Stimulated activated naive B cell treated with anti-CD40 and anti-IgM and Interleukin-4, amounts not matched to agents 10 μg/mL and 1 μg/mL and 100 μg/mL, for 72 hours (primary cell): Measurements from ENCODE around the gene SPRR2A.
"Not testable (repeated sequence)": the region's sequence is repeated elsewhere in the genome, so short reads cannot be mapped to it uniquely, and the experiment has no call there.

Experiments
- ATAC-seq, 2 donors: fragments of 150-1000 bp; cut with Tn5 transposase; replicated peaks; 2 replicates each; pipeline ENCODE4 v1.10.0; 2021; ENCODE audit warnings: moderate library complexity in 1 of 2
- DNase-seq: peaks from one replicate; pipeline ENCODE4 v3.0.0; 2021
- H3K27ac Mint-ChIP-seq: one replicate; pipeline ENCODE4 v1.8.0; 2022; ENCODE audit warnings: mild to moderate bottlenecking, mixed read lengths
- H3K27me3 Mint-ChIP-seq, 2 donors: one replicate each; pipeline ENCODE4 v1.8.0; 2022; ENCODE audit warnings: mixed read lengths in 2 of 2
- H3K36me3 Mint-ChIP-seq, 2 donors: one replicate each; pipeline ENCODE4 v1.8.0; 2022; ENCODE audit warnings: mixed read lengths in 2 of 2, mild to moderate bottlenecking in 1 of 2
- H3K4me1 Mint-ChIP-seq, 2 donors: one replicate each; pipeline ENCODE4 v1.8.0; 2022; ENCODE audit warnings: mixed read lengths in 2 of 2, mild to moderate bottlenecking in 1 of 2
- H3K4me3 Mint-ChIP-seq, 2 donors: one replicate each; pipeline ENCODE4 v1.8.0; 2022; ENCODE audit warnings: mild to moderate bottlenecking in 2 of 2, mixed read lengths in 2 of 2, moderate library complexity in 1 of 2
- H3K9me3 Mint-ChIP-seq, 2 donors: one replicate each; pipeline ENCODE4 v1.8.0; 2022; ENCODE audit warnings: mixed read lengths in 2 of 2, mild to moderate bottlenecking in 1 of 2

The SPRR2A gene

DNA sequence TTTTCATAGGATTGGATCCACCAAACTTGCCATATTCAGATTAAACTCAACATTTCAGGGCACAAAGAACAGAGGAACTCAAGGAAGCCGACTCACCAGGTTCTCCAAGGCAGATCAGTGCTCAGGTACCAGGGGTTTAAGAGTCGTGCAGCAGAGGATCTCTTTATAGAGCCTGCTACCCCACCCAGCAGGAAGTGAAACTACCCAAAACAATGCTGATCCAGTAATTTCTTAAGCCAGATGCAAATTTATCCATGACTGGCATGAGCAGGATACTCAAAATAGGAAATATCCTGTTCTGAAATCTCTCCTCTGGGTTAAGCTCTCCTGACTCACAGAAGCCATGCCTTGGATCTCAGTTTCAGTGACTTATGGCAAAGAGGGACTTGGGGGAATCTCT, at the start of gene SPRR2A:
Gene SPRR2A, minus strand, starts transcription at position 138 of the 400 bp plus-strand sequence. CDS start 777 bp downstream, outside the sequence.
- H3K36me3 Mint-ChIP-seq = no peaks in the 10 kb centered on the region
- no peak for ATAC-seq
- no peak within 1 kb of the TSS for H3K4me3 Mint-ChIP-seq
- H3K9me3 Mint-ChIP-seq = peaks cover 5 to 11% of the 10 kb centered on the region in 2 donors
- H3K27ac Mint-ChIP-seq = no peak within 1 kb of the TSS
- no peak for DNase-seq
- H3K27me3 Mint-ChIP-seq = peaks cover 44 to 45% of the 10 kb centered on the region in 2 donors
- H3K4me1 Mint-ChIP-seq = no peaks in the 10 kb centered on the region

DNA sequence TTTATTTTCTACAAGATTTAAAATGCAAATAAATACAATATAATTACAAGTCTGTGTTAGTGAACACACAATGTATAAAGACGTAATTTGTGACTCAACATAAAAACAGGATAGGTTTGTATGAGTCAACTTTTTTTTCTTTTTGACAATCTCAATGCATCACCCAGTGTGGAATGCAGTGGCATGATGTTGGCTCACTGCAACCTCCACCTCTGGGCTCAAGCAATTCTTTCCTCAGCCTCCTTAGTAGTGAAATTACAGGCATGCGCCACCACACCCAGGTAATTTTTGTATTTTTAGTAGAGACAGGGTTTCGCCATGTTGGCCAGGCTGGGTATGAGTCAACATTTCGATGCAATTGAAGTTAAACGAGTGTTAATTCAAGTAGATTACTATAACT, 42.9 kb upstream of the SPRR2A start:
- no peaks in the 10 kb centered on the region for H3K4me1 Mint-ChIP-seq
- no peak overlapping the region for H3K4me3 Mint-ChIP-seq
- peaks cover 20 to 35% of the 10 kb centered on the region in 2 donors for H3K27me3 Mint-ChIP-seq
- peaks cover 3 to 4% of the 10 kb centered on the region in 2 donors for H3K9me3 Mint-ChIP-seq
- no peaks in the 10 kb centered on the region for H3K36me3 Mint-ChIP-seq
- no peak overlapping the region for H3K27ac Mint-ChIP-seq
- ATAC-seq (no peak), DNase-seq (no peak)

DNA sequence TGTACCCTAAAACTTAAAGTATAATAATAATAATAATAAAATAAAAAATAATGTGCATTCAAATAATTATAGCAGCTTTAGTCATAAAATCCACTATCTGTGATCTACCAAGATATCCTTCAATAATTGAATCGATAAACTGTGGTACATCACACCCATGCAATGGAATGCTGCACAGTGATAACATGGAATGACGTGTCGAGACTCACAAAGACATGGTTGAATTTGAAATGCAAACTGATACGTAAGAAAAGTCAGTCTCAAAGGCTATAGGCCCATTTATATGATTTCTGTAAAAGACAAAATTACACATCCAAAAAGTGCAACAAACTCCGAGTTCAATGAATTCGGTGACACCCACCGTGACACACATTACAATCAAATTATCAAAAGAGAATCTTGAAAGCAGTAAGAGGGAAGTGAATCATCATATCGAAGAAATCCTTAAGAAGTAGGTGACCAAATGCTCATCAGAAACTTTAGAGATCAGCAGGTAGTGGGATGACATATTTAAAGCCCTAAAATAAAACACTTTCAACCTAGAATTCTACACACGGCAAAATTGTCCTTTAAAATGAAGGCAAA, 42.2 kb upstream of the SPRR2A start:
- no peak overlapping the region for H3K4me3 Mint-ChIP-seq
- H3K4me1 Mint-ChIP-seq = no peaks in the 10 kb centered on the region
- H3K27me3 Mint-ChIP-seq = peaks cover 20 to 31% of the 10 kb centered on the region in 2 donors
- DNase-seq (no peak), ATAC-seq (no peak)
- no peak overlapping the region for H3K27ac Mint-ChIP-seq
- H3K9me3 Mint-ChIP-seq = peaks cover 2 to 3% of the 10 kb centered on the region in 2 donors
- no peaks in the 10 kb centered on the region for H3K36me3 Mint-ChIP-seq

DNA sequence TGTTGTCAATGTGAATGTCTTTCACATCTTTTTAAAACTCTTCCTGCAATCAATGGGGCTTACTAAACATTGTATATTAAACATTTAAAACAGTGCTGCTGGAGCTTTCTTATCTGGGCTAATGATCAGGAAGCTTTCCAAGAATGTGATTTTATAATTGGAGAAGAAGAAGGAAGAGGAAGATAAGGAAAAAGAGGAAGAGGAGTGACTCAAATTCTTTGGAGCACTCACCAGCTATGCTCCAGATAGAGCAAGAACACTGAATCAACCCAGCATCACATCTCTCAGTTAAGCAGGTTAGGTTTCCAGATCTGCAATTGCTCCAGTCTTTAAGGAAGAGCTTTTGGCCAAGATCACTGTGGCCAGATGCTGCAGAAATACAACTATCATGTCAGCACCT, 38.5 kb upstream of the SPRR2A start:
- Mint-ChIP-seq H3K27me3 (peaks cover 13 to 15% of the 10 kb centered on the region in 2 donors), H3K27ac (no peak overlapping the region), H3K4me1 (no peaks in the 10 kb centered on the region), H3K36me3 (no peaks in the 10 kb centered on the region), H3K4me3 (no peak overlapping the region), H3K9me3 (no peaks in the 10 kb centered on the region)
- no peak for ATAC-seq
- no peak for DNase-seq

DNA sequence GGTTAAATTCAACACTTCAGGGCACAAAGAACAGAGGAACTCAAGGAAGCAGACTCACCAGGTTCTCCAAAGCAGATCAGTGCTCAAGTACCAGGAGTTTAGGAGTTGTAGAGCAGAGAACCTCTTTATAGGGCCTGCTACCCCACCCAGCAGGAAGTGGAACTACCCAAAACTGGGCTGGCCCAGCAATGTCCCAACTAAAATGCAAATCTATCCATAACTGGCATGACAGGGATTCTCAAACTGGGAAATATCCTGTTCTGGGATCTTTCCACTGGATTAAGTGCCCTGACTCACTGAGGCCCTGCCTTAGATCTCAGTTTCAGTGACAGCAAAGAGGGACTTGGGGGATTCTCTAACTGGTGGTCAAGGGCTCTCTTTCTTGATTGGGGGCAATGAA, 37.1 kb upstream of the SPRR2A start, which contains the start of gene SPRR2E:
Gene SPRR2E, minus strand, starts transcription at position 101 of the 400 bp plus-strand sequence. CDS start 775 bp downstream, outside the sequence.
- Mint-ChIP-seq H3K4me3 (no peak within 1 kb of the TSS), H3K9me3 (peaks cover 0 to 1% of the 10 kb centered on the region in 2 donors), H3K27ac (no peak within 1 kb of the TSS), H3K36me3 (no peaks in the 10 kb centered on the region), H3K4me1 (no peaks in the 10 kb centered on the region), H3K27me3 (peaks cover 9 to 17% of the 10 kb centered on the region in 2 donors)
- ATAC-seq (no peak), DNase-seq (no peak)

GRCh38 chr1:153087652-153088051, 30.3 kb upstream of the SPRR2A start:
- Mint-ChIP-seq H3K4me1 (no peaks in the 10 kb centered on the region), H3K27ac (no peak overlapping the region), H3K27me3 (peaks cover 24 to 58% of the 10 kb centered on the region in 2 donors), H3K36me3 (no peaks in the 10 kb centered on the region), H3K9me3 (peaks cover 0 to 7% of the 10 kb centered on the region in 2 donors), H3K4me3 (no peak overlapping the region)
- no peak for DNase-seq
- ATAC-seq = no peak

GRCh38 chr1:153081736-153082135, 24.4 kb upstream of the SPRR2A start:
- Mint-ChIP-seq H3K27ac (no peak overlapping the region), H3K9me3 (peaks cover 9 to 12% of the 10 kb centered on the region in 2 donors), H3K4me1 (no peaks in the 10 kb centered on the region), H3K36me3 (no peaks in the 10 kb centered on the region), H3K4me3 (no peak overlapping the region), H3K27me3 (peaks cover 24 to 50% of the 10 kb centered on the region in 2 donors)
- DNase-seq (no peak), ATAC-seq (no peak)

DNA sequence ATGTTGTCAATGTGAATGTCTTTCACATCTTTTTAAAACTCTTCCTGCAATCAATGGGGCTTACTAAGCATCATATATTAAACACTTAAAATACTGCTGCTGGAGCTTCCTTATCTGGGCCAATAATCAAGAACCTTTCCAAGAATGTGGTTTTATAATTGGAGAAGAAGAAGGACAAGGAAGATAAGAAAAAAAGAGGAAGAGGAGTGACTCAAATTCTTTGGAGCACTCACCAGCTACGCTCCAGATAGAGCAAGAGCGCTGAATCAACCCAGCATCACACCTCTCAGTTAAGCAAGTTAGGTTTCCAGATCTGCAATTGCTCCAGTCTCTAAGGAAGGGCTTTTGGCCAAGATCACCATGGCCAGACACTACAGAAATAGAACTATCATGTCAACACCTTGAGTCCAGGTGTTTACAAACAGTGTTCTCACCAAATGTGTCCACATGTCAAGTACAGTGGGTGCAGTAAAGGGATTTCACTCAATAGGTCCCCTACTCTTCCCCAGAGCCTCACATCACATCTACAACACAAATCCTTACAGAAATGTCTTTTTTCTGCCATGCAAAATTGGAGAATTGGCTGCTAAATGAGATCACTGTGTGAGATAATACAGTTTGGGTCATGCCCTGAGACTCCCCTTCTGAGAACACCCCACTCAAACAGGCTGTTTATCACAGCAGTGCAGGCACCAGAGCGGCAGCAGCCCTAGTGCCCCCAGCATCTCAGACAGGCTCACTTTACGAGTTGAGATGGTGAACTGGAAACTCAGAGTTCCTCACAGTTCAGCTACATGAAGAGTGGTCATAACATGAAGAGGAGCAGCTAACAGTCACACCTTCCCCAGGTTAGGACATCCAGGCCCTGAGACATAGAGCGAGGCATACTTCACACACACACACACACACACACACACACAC, 15.8 kb upstream of the SPRR2A start:
- DNase-seq (no peak), ATAC-seq (no peak)
- H3K4me3 Mint-ChIP-seq = no peak overlapping the region
- H3K9me3 Mint-ChIP-seq = peaks cover 0 to 2% of the 10 kb centered on the region in 2 donors
- H3K36me3 Mint-ChIP-seq = no peaks in the 10 kb centered on the region
- H3K27ac Mint-ChIP-seq = no peak overlapping the region
- no peaks in the 10 kb centered on the region for H3K4me1 Mint-ChIP-seq
- peaks cover 13 to 24% of the 10 kb centered on the region in 2 donors for H3K27me3 Mint-ChIP-seq

DNA sequence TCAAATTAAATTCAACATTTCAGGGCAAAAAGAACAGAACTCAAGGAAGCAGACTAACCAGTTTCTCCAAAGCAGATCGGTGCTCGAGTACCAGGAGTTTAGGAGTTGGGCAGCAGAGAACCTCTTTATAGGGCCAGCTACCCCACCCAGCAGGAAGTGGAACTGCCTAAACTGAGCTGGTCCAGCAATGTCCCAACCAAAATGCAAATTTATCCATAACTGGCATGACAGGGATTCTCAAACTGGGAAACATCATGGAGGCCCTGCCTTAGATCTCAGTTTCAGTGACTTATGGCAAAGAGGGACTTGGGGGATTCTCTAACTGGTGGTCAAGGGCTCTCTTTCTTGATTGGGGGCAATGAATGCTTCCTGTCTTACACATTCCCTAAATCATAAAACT, 14.2 kb upstream of the SPRR2A start, which contains the start of gene SPRR2B:
Gene SPRR2B, minus strand, starts transcription at position 101 of the 400 bp plus-strand sequence. CDS start 772 bp downstream, outside the sequence.
- Mint-ChIP-seq H3K27me3 (peaks cover 22 to 38% of the 10 kb centered on the region in 2 donors), H3K4me1 (no peaks in the 10 kb centered on the region), H3K9me3 (peaks cover 0 to 5% of the 10 kb centered on the region in 2 donors), H3K4me3 (no peak within 1 kb of the TSS), H3K27ac (no peak within 1 kb of the TSS), H3K36me3 (peaks cover 0 to 3% of the 10 kb centered on the region in 2 donors)
- no peak for DNase-seq
- no peak for ATAC-seq

DNA sequence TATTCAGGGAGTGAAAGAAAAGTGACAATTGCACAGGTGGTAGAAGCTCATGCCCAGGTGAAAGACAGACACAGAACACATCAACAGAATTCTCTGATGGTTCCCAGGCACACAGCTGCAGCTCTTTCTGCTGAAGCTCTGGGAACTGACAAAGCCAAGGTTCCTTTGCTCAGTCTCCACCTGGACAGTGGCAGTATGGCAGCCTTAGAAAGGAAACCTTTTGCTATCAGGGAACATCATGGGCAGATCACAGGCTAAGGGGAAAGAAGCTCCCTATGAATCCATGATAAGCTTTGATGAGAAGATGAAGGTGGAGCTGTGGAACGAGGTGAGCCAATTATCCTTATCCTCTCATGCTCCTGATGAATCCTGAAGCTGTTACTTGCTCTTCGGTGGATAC, 12.9 kb upstream of the SPRR2A start:
- H3K4me3 Mint-ChIP-seq = no peak overlapping the region
- peaks cover 0 to 3% of the 10 kb centered on the region in 2 donors for H3K36me3 Mint-ChIP-seq
- no peak overlapping the region for H3K27ac Mint-ChIP-seq
- peaks cover 27 to 40% of the 10 kb centered on the region in 2 donors for H3K27me3 Mint-ChIP-seq
- no peaks in the 10 kb centered on the region for H3K4me1 Mint-ChIP-seq
- DNase-seq = no peak
- H3K9me3 Mint-ChIP-seq = peaks cover 0 to 5% of the 10 kb centered on the region in 2 donors
- no peak for ATAC-seq

- DNase-seq (no peak), ATAC-seq (no peak)
- Mint-ChIP-seq H3K36me3 (no peaks in the 10 kb centered on the region), H3K4me3 (no peak overlapping the region), H3K9me3 (no peaks in the 10 kb centered on the region), H3K27me3 (peaks cover 32 to 33% of the 10 kb centered on the region in 2 donors), H3K4me1 (no peaks in the 10 kb centered on the region), H3K27ac (no peak overlapping the region)
Measured at GRCh38 chr1:153058826-153059784, 1.8 kb upstream of the SPRR2A start.

- no peak overlapping the region for H3K27ac Mint-ChIP-seq
- no peaks in the 10 kb centered on the region for H3K36me3 Mint-ChIP-seq
- DNase-seq (no peak), ATAC-seq (no peak)
- H3K4me3 Mint-ChIP-seq = no peak overlapping the region
- peaks cover 37 to 43% of the 10 kb centered on the region in 2 donors for H3K27me3 Mint-ChIP-seq
- peaks cover 0 to 5% of the 10 kb centered on the region in 2 donors for H3K9me3 Mint-ChIP-seq
- no peaks in the 10 kb centered on the region for H3K4me1 Mint-ChIP-seq
Measured at GRCh38 chr1:153058154-153058553, 842 bp upstream of the SPRR2A start.

DNA sequence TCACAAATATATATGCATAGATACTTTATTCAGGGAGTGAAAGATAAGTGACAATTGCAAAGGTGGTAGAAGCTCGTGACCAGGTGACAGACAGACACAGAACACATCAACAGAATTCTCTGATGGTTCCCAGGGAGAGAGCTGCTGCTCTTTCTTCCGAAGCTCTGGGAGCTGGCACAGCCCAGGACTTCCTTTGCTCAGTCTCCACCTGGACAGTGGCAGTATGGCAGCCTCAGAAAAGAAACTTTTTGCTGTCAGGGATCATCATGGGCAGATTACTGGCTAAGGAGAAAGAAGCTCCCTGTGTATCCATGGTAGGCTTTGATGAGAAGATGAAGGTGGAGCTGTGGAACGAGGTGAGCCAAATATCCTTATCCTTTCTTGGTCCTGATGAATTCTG, 1.2 kb downstream of the SPRR2A start:
- H3K27me3 Mint-ChIP-seq = peaks cover 52 to 53% of the 10 kb centered on the region in 2 donors
- H3K4me1 Mint-ChIP-seq, DNase-seq, H3K27ac Mint-ChIP-seq, H3K4me3 Mint-ChIP-seq, H3K36me3 Mint-ChIP-seq, ATAC-seq: not testable (repeated sequence)
- H3K9me3 Mint-ChIP-seq = peaks cover 5 to 11% of the 10 kb centered on the region in 2 donors

DNA sequence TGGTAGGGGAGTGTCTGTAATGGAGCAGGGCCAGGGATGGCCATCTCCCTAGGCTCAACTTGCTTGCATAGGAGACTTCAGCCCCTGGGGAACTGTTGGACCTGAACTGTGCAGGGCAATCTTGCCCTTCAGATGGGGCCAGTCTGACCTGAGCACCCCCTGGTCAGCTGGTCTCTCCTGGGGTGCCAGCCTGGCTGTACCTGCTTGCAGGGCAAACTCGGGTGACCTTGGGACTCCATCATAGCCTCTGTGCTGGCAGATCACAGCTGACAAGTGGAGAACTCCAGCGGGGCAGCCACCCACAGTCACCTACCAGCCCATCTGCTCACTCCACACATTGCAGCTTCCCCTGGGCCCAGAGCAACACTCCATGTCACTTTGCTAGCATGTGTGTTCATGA, 8.1 kb downstream of the SPRR2A start:
- Mint-ChIP-seq H3K4me1 (no peaks in the 10 kb centered on the region), H3K27me3 (peaks cover 55 to 65% of the 10 kb centered on the region in 2 donors), H3K27ac (no peak overlapping the region), H3K9me3 (peaks cover 5 to 11% of the 10 kb centered on the region in 2 donors), H3K4me3 (no peak overlapping the region), H3K36me3 (no peaks in the 10 kb centered on the region)
- ATAC-seq (no peak), DNase-seq (no peak)
